ENCODE results near the gene EXOC3L4. TPM values are rescaled to one million over a fixed set of nuclear protein-coding genes. Genes with fewer than 3 reads are reported as not detected.

EXOC3L4 gene
- total RNA-seq, 6 experiments from 2014 or later: 0.45 TPM; not detected in 5

DNA sequence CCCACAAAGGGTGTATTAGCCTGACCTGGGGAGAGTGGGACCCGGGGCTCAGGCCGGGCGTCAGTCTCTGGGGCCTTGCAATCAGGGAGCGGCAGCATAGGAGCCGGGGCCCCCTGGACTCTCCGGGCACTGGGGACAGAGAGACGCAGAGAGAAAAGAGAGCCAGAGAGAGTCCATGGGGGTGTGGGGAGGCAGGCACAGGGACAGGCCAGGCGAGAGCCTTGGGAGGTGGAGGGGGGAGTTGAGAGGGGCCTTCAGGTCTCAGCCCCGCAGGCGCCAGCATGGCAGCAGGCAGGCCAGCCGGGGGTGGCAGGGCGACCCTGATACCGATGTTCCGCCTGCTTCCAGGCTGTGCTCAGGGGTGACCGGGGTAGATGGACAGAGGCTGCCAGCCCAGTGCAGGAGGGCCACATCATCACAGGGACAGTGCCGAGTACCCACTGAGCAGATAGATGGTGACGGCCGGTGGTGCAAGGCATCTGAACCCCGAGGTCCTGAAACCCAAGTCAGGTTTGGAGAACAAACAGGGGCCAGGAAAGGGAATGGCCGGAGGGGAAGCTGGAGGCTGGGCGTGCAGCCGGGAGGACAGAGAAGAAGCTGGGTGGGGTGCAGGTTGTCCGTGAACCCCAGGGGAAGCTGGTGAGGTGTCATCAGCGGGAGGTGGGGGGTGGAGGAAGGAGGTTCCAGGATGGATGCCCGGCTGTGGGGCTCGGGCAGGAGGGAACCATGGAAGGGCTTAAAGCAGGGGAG, 2.9 kb downstream of the EXOC3L4 start:
- no peak for TF ChIP-seq CTCF (IDR thresholded peaks at IDR 0.05)
- no peaks in the 10 kb centered on the region for H3K4me1 Mint-ChIP-seq (ENCODE audit: low read depth)
- no peak overlapping the region for H3K27ac Mint-ChIP-seq
- no peaks in the 10 kb centered on the region for H3K9me3 Mint-ChIP-seq
- no peak overlapping the region for H3K4me3 Mint-ChIP-seq
- no peak for DNase-seq
- no peaks in the 10 kb centered on the region for H3K36me3 Mint-ChIP-seq (ENCODE audit: low read depth)
- H3K27me3 Mint-ChIP-seq (ENCODE audit: insufficient read depth): peaks cover 18% of the 10 kb centered on the region

DNA sequence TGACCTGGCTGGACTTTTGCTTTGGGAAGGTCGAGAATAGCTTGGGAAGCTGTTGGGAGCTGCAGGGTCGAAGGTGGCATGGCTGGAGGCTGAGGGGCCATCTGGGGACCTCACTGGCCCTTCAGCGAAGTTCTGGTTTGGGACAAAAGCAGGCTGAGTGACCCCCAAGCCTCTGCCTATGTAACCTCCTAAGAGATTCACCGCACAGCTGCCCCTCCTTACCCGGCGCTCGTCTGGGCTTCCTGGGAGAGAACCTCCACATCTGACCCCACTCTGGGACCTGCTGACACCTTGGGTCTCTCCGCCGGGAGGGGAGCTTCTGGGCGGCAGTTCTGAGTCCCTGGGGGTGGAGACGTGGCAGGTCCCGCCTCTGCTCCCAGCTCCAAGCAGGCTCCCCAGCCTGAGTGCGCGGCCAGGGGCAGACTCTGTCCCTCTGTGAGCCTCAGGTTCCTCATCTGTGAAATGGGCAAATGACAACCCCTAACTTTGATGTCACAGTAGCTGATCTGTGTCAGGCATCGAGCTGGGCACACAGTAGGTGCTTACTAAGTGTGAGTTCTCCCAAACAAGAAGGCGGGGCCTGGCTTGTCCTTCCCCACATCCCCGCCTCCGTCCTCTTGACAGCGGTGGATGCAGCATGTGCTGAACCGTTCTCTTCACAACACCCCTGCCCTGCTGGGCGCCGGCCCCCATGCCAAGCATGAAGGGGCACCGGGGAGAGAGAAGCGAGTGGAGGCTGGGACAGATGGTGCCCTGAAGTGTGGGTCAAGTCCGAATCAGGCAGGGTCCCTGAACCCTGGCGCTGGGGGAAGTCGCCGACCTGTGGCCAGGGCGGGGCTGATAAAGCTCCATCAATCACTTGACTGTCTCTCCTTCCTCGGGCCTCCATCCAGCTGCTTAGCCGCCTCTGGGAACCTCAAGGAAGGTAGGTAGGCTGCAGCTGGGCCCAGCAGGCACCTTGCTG, 3.8 kb downstream of the EXOC3L4 start:
- no peak for DNase-seq
- TF ChIP-seq CTCF (IDR thresholded peaks at IDR 0.05): no peak
- Mint-ChIP-seq H3K36me3 (ENCODE audit: low read depth) (no peaks in the 10 kb centered on the region), H3K27ac (no peak overlapping the region), H3K27me3 (ENCODE audit: insufficient read depth) (peaks cover 22% of the 10 kb centered on the region), H3K9me3 (no peaks in the 10 kb centered on the region), H3K4me1 (ENCODE audit: low read depth) (peaks cover under 1% of the 10 kb centered on the region), H3K4me3 (no peak overlapping the region)

GRCh38 chr14:103099081-103099732, 4.7 kb downstream of the EXOC3L4 start:
- Mint-ChIP-seq H3K27me3 (ENCODE audit: insufficient read depth) (peaks cover 25% of the 10 kb centered on the region), H3K4me1 (ENCODE audit: low read depth) (peaks cover 5% of the 10 kb centered on the region), H3K9me3 (no peaks in the 10 kb centered on the region), H3K27ac (no peak overlapping the region), H3K4me3 (no peak overlapping the region), H3K36me3 (ENCODE audit: low read depth) (no peaks in the 10 kb centered on the region)
- DNase-seq: no peak
- no peak for TF ChIP-seq CTCF (IDR thresholded peaks at IDR 0.05)

DNA sequence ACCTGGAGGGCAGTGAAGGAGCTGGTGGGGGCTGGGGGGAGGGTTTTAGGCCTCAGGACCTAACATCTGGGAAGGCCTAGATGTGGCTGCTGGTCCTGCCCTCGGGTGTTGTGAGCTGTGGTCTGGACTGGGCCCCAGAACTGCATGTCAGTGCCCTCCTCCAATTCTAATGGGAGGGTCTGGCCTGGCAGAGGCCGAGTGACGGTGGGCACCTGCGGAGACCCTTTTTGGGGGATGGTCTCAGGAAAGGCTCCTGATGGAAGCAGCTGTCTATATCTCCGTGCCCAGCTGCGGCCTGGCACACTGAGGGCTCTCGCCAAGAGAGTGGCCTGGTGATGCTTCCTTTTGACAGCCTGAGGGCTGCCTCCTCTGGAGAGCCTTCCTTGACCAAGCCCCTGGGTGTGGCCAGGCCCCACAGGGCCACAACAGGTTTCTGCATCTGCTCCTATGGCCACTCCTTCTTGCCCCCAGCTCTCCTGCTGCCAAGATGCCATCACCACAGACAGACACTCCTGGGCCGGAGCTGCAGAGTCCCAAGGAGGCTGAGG, 5.3 kb downstream of the EXOC3L4 start:
- Mint-ChIP-seq H3K27me3 (ENCODE audit: insufficient read depth) (peaks cover 25% of the 10 kb centered on the region), H3K36me3 (ENCODE audit: low read depth) (no peaks in the 10 kb centered on the region), H3K4me3 (no peak overlapping the region), H3K9me3 (no peaks in the 10 kb centered on the region), H3K4me1 (ENCODE audit: low read depth) (peaks cover 5% of the 10 kb centered on the region), H3K27ac (no peak overlapping the region)
- TF ChIP-seq CTCF (IDR thresholded peaks at IDR 0.05): no peak
- DNase-seq: no peak
